Subcutaneous adipose tissue (tissue), 4 donors: ENCODE measurements around the gene VPS26C. TPM values are rescaled to one million over a fixed set of nuclear protein-coding genes. Genes with fewer than 3 reads are reported as not detected.

Experiments
- total RNA-seq, 4 donors: library from RNA; depleted of rRNA; stranded (reverse); fragments of >200 nt; gene quantifications; one replicate each; pipeline ENCODE4 v1.1.0, GENCODE V29; 2016
- TF ChIP-seq, protein P1 (sequence below): fragments of 450-650 bp; IDR thresholded peaks from one replicate; pipeline ENCODE4 v1.5.1; 2016; ENCODE audit warnings: low read depth, mild to moderate bottlenecking, control low read depth, antibody characterized with exemption, moderate library complexity

Gene VPS26C
- total RNA-seq, 4 donors from 2014 or later, result 67.8 to 102 (median 78.9) TPM

DNA sequence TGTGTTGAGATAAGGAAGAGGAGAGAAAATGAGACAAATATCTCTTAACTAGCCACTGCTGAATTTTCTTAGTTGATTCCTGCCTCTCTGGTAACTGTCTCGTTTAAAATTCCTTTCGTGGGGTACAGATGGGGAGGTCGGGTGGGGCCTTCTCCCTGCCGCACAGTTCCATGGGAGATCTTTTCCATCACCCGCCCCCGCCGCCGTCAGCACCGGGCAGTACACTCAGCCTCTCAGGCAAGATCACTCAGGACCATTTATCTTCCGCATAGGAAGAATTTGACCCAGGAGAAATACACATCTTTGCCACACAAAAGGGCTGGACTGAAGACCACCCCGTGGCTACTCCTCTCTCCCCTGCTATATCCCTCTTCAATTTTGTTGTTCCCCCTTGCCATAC lies 2.3 kb upstream of the VPS26C start:
- TF ChIP-seq, protein P1, sequence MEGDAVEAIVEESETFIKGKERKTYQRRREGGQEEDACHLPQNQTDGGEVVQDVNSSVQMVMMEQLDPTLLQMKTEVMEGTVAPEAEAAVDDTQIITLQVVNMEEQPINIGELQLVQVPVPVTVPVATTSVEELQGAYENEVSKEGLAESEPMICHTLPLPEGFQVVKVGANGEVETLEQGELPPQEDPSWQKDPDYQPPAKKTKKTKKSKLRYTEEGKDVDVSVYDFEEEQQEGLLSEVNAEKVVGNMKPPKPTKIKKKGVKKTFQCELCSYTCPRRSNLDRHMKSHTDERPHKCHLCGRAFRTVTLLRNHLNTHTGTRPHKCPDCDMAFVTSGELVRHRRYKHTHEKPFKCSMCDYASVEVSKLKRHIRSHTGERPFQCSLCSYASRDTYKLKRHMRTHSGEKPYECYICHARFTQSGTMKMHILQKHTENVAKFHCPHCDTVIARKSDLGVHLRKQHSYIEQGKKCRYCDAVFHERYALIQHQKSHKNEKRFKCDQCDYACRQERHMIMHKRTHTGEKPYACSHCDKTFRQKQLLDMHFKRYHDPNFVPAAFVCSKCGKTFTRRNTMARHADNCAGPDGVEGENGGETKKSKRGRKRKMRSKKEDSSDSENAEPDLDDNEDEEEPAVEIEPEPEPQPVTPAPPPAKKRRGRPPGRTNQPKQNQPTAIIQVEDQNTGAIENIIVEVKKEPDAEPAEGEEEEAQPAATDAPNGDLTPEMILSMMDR, result no peak

DNA sequence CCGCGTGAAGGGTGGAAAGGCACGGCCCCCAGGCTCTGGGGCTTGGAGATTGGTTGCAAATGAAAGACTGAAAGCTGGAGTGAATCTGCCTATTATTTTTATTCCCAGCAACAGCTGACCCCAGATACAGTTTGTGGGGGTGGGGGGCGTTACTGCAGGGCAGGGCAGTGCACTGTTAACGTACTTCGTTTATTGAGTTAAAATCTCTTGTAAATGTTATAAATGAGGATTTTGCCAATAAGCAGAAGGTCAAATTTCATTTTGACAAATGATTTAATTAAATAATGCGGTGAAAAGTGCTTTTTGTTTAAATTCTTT lies 1.0 kb upstream of the VPS26C start:
- TF ChIP-seq, protein P1, result no peak

DNA sequence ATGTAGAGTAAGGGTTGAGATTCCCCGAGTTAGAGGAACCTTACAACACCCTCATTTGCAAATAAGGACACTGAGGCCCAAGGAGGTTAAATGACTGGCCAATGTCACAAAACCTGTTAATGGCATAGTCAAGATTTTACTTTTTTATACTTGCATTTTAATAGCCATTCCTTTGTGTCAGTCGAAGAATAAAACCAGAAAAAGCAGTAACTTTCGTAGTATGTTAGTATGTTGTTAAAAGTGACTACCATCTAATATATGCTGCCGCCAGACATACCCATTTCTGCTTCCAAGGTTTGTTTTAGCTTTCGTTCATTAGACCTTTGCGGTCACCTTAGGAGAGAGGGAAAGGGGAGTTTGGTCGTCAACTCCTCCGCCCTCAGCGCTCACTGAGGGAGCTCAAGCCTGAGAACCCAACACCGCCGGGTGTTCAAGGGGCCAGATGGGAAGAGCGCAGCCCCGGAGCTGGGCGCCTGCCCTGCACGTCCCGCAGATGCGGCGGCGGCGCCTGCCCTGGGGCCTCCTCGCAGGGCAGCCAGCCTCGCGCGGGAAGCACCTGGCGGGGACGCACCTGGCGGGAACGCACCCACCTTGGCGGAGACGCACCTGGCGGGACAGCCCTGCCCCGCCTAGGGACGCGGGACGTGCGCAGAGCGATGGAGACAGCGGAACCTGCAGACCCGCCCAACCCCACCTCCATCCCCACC lies 466 bp downstream of the VPS26C start:
- TF ChIP-seq, protein P1, result no peak

DNA sequence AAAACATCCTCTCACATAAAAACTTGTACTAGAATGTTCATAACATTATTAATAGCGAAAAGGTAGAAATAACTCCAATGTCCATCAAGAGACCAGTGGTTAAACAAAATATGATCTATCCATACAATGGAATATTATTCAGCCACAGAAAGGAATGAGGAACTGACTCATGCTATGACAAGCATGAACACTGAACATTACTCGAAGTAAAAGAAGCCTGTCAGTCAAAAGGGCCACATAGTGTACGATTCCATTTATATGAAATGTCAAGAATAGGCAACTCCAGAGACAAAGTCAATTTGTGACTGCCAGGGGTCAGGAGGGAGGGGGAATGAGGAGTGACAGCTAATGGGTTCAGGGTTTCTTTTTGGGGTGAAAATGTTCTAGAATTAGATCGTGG lies 2.3 kb downstream of the VPS26C start:
- TF ChIP-seq, protein P1, result no peak

DNA sequence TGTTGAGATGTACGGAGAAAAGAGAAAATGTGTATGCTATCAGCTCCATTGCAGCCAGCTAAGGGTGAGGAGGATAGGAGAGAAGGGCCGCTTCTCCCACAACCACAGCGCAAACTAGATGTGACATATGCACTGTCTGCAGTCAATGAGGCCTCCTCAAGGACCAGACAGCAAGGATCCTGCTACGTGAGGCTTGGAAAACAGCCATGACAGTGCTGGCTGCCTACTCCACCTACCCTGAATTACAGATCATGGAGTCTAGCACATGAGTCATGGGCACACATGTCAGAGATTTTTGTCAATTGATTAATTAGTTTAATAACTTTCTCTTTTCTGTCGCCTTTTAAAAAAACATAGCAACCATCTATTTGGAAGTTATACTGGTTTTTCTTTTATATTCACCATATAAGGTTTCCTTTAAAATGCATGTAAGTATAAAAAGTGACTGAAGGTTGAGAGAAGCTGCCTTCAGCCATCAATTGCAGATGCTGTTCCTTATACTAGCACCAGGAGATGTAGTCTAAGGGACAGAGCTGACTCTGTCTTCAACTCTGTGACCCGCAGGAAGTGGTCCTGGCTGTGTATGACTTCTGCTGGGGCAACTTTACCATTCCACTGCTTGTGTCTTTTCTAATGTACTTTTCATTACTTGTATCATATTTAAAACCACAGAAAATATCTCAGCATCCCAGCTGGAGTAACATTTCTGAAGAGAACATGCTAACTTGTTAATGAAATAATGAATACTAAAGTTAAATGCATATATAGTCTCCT lies 3.1 kb downstream of the VPS26C start:
- TF ChIP-seq, protein P1, result no peak

DNA sequence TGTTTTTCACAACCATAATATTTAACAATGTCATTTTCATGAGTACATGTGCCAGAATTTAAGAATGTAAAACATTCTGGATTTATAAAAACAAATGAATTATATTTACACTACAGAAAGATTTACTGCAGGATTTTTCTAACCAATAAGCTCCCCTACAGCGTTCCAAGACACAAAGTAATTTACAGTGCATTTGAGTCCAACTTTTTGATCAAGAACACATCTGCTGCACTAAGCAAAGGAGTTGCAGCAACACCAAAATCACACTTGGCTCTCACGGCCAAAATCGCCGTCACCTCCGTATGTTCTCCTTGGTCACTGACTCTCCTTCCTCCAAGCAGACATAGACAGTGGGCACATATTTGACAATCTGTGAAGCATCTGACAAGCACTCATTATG lies 7.7 kb downstream of the VPS26C start:
- TF ChIP-seq, protein P1, result no peak

DNA sequence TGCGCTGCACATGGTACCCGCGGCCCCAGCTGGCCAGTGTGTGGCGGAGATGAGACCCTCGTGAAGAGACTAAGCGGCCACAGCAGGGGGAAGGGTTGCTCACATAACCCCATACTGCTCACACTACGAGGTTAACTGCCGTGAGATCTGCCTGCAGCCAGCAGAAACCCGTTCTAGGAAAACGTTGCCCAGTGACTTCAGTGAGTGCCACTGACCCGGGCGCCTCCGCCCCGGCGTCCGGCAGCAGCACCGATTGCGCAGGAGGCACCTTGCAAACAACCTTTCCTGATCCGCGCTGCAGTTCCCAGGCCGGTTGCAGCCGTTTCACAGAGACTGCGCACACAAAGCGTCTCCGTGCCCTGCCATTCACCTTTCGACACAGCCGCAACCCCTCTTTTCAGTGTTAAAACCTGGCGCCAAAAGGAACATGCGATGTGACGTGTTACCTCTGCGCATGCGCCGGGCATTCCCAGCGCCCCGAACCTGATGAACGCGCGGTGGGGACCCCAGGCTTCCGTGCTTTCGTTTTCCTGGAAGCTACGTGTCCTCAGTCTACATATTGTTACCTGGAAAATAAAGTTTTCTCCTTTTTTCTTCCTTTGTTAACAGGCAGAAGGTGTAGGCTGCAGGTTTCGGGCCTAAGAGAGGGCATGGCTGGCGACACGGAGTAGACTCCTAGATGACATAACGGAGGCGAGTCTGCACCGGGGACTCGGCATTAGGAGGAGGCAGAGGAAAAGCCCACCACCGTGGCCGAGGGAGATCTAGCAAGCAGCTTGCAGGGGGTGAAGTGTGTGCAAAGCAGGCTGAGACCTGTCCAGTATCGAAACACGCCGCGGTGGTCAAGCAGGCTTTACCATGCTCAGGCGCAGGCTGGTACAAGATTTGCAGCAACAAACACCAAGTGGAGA lies 8.9 kb downstream of the VPS26C start:
- TF ChIP-seq, protein P1, result no peak
